ENCODE measurements around the gene ATP6V1B1. TPM values are rescaled to one million over a fixed set of nuclear protein-coding genes. Genes with fewer than 3 reads are reported as not detected.

The ATP6V1B1 gene
- total and polyA plus RNA-seq, 2 of the 13 experiments (the other 11 are each of a cell fraction or from before 2014, with no cell fraction given) = 0.58 to 1.6 TPM

DNA sequence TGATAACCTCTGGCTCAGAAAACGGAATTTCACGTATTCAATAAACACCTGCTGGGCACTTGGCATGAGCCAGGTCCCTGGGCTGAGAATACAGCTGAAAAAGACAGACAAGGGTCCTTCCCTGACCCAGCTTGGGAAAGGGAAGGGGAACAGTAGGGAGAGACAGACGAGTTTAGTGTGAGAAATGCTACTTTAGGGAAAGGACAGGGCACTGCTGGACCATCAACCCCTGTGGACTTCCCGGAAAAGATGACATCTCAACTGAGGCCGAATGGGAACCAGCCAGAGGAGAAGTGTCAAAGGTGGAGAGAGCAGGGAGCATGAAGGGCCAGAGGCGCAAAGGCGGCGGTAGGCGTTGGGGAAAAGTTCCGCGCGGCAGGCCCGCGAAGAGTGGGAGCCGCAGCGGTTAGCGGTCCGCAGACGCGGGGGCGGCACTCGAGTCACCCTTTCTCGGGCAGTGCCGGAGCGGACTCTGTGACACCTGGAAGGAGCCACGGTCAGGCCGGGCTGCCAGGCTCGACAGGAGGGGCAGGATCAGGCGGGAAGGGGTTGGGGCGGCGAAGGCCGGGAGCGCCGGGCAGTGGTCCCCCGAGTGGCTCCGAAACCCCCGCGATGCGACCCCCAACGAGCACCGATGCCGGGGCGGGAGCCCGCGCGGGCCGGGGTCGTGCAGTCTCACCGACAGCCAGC lies 58.5 kb downstream of the ATP6V1B1 start (continued):
- TF ChIP-seq, protein P1, sequence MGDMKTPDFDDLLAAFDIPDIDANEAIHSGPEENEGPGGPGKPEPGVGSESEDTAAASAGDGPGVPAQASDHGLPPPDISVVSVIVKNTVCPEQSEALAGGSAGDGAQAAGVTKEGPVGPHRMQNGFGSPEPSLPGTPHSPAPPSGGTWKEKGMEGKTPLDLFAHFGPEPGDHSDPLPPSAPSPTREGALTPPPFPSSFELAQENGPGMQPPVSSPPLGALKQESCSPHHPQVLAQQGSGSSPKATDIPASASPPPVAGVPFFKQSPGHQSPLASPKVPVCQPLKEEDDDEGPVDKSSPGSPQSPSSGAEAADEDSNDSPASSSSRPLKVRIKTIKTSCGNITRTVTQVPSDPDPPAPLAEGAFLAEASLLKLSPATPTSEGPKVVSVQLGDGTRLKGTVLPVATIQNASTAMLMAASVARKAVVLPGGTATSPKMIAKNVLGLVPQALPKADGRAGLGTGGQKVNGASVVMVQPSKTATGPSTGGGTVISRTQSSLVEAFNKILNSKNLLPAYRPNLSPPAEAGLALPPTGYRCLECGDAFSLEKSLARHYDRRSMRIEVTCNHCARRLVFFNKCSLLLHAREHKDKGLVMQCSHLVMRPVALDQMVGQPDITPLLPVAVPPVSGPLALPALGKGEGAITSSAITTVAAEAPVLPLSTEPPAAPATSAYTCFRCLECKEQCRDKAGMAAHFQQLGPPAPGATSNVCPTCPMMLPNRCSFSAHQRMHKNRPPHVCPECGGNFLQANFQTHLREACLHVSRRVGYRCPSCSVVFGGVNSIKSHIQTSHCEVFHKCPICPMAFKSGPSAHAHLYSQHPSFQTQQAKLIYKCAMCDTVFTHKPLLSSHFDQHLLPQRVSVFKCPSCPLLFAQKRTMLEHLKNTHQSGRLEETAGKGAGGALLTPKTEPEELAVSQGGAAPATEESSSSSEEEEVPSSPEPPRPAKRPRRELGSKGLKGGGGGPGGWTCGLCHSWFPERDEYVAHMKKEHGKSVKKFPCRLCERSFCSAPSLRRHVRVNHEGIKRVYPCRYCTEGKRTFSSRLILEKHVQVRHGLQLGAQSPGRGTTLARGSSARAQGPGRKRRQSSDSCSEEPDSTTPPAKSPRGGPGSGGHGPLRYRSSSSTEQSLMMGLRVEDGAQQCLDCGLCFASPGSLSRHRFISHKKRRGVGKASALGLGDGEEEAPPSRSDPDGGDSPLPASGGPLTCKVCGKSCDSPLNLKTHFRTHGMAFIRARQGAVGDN (CRISPR knock-in tag; IDR thresholded peaks at IDR 0.05) = peak; percentile 56; the same call in 1 of the 2 replicates
- TF ChIP-seq ZNF607 (CRISPR knock-in tag; IDR thresholded peaks at IDR 0.05; ENCODE audit: borderline replicate concordance) (no peak), ZNF34 (CRISPR knock-in tag; IDR thresholded peaks at IDR 0.05; ENCODE audit: borderline replicate concordance) (0 out of 2 replicates have a peak, but pooled peaks have one; percentile 86), ZBTB7A (CRISPR knock-in tag; IDR thresholded peaks at IDR 0.05) (0 out of 2 replicates have a peak, but pooled peaks have one; percentile 10), ZNF629 (CRISPR knock-in tag; conservative IDR thresholded peaks at IDR 0.05) (0 out of 2 replicates have a peak, but pooled peaks have one; percentile 1), NAIF1 (CRISPR knock-in tag; IDR thresholded peaks at IDR 0.05; ENCODE audit: borderline replicate concordance) (no peak), HOXA3 (CRISPR knock-in tag; IDR thresholded peaks at IDR 0.05) (no peak), ZNF274 (CRISPR knock-in tag; IDR thresholded peaks at IDR 0.05) (no peak), PTBP1 (IDR thresholded peaks at IDR 0.05; ENCODE audit: low read depth, low read length, poor library complexity, severe bottlenecking) (no peak), ZSCAN22 (CRISPR knock-in tag; IDR thresholded peaks at IDR 0.05) (no peak), ZNF589 (CRISPR knock-in tag; conservative IDR thresholded peaks at IDR 0.05) (peak; percentile 56; the same call in 1 of the 2 replicates), ZNF788 (CRISPR knock-in tag; IDR thresholded peaks at IDR 0.05; ENCODE audit: borderline replicate concordance) (peak; percentile 11; the same call in 1 of the 2 replicates)

Data from HepG2 (cell line).